Ovary (tissue), 3 donors: ENCODE measurements around the gene SPEG.

Source experiments
- EP300 ChIP-seq: sonication (generic); formaldehyde crosslinking; IDR thresholded peaks from one replicate; pipeline ENCODE4 v1.6.1; 2017; ENCODE audit warnings: antibody characterized with exemption
- TF ChIP-seq, protein P1 (sequence below), 3 donors: fragments of 450-650 bp in 2 of 3; fragments of 200-600 bp in 1 of 3; IDR thresholded peaks; one replicate each; pipeline versions ENCODE4 v1.5.1 to v1.8.0; 2016 to 2022; ENCODE audit warnings: antibody characterized with exemption in 3 of 3, mild to moderate bottlenecking in 1 of 3
- donor health status: DM: no; HTN: no; CAD: no.

DNA sequence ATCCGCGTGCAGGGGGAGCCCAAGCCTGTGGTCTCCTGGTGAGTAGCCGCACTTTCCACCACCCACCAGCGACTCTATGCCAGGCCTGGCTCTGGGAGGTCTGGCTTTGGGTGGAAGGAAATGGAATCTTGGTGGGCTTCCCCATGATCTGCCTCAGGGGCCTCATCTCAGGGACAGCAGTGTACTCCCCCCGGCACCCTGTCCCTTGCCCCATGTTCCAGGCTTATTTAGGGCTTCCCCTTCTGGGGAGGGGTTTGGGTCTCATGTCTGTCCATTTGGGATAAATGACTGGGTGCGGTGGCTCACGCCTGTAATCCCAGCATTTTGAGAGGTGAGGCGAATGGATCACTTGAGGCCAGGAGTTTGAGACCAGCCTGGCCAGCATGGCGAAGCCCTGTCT lies 27.7 kb downstream of the SPEG start:
- no peak for TF ChIP-seq EP300
- TF ChIP-seq, protein P1, sequence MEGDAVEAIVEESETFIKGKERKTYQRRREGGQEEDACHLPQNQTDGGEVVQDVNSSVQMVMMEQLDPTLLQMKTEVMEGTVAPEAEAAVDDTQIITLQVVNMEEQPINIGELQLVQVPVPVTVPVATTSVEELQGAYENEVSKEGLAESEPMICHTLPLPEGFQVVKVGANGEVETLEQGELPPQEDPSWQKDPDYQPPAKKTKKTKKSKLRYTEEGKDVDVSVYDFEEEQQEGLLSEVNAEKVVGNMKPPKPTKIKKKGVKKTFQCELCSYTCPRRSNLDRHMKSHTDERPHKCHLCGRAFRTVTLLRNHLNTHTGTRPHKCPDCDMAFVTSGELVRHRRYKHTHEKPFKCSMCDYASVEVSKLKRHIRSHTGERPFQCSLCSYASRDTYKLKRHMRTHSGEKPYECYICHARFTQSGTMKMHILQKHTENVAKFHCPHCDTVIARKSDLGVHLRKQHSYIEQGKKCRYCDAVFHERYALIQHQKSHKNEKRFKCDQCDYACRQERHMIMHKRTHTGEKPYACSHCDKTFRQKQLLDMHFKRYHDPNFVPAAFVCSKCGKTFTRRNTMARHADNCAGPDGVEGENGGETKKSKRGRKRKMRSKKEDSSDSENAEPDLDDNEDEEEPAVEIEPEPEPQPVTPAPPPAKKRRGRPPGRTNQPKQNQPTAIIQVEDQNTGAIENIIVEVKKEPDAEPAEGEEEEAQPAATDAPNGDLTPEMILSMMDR (IDR thresholded peaks at IDR 0.05) = no peak
